K562 (cell line): ENCODE data around the gene CCDC159. TPM values are rescaled to one million over a fixed set of nuclear protein-coding genes. Genes with fewer than 3 reads are reported as not detected.

ENCODE experiments used
- ARID2 ChIP-seq: fragments of 450-650 bp; IDR thresholded peaks from 2 replicates; pipeline ENCODE4 v1.6.1; 2017; ENCODE audit warnings: antibody characterized with exemption, mild to moderate bottlenecking
- ARNT ChIP-seq, 2 experiments: fragments of 450-650 bp; IDR thresholded peaks; 2 replicates each; pipeline ENCODE4 v1.6.1; 2016; ENCODE audit warnings: mild to moderate bottlenecking in 1 of 2
- ATF7 ChIP-seq: fragments of 450-650 bp; IDR thresholded peaks from 2 replicates; pipeline ENCODE4 v1.7.1; 2014; ENCODE audit warnings: mild to moderate bottlenecking, moderate library complexity
- BACH1 ChIP-seq: fragments of 200-800 bp; sonication (Bioruptor generic); IDR thresholded peaks from 2 replicates; pipeline ENCODE4 v1.6.1; 2016; ENCODE audit warnings: missing genetic modification characterization, missing compliant biosample characterization
- CREM ChIP-seq: IDR thresholded peaks from 2 replicates; pipeline ENCODE4 v1.6.1; 2014; ENCODE audit warnings: antibody characterized with exemption, low read depth
- CXXC5 ChIP-seq: fragments of 250-450 bp; sonication (Bioruptor Pico); IDR thresholded peaks from 2 replicates; pipeline ENCODE4 v1.8.0; 2022; ENCODE audit warnings: inconsistent platforms, mild to moderate bottlenecking, moderate library complexity
- FOXA1 ChIP-seq: fragments of 450-650 bp; IDR thresholded peaks from 2 replicates; pipeline ENCODE4 v1.6.1; 2016; ENCODE audit warnings: mild to moderate bottlenecking, borderline replicate concordance
- HMG20B ChIP-seq: fragments of 250-450 bp; sonication (Bioruptor Pico); IDR thresholded peaks from 2 replicates; pipeline ENCODE4 v1.5.0; 2021; ENCODE audit warnings: mild to moderate bottlenecking
- HNRNPK ChIP-seq: fragments of 200-400 bp; formaldehyde crosslinking; IDR thresholded peaks from one replicate; pipeline ENCODE4 v1.6.1; 2018; ENCODE audit warnings: mild to moderate bottlenecking, low read depth, low read length; ENCODE audit not compliant: poor library complexity, severe bottlenecking
- KAT2B ChIP-seq: IDR thresholded peaks from one replicate; pipeline ENCODE4 v1.6.1; 2012; ENCODE audit warnings: low read depth, mild to moderate bottlenecking, control low read depth, inconsistent platforms, low read length, moderate library complexity
- KDM4B ChIP-seq, 2 experiments: fragments of 450-650 bp in 1 of 2; sonication (generic) in 1 of 2; IDR thresholded peaks; 2 replicates each; pipeline ENCODE4 v1.6.1; 2016 to 2017; ENCODE audit warnings: borderline replicate concordance in 2 of 2, antibody characterized with exemption in 1 of 2, low read depth in 1 of 2, mild to moderate bottlenecking in 1 of 2
- NR2C2 ChIP-seq, 2 experiments: fragments of 200-800 bp in 1 of 2; sonication (Bioruptor generic) in 1 of 2; sonication (generic) in 1 of 2; formaldehyde crosslinking in 1 of 2; IDR thresholded peaks; 2 replicates each; pipeline versions ENCODE4 v1.6.1 to v1.8.0; 2016 to 2022; ENCODE audit warnings: mild to moderate bottlenecking in 1 of 2, missing compliant biosample characterization in 1 of 2, missing genetic modification characterization in 1 of 2, missing genetic modification reagents in 1 of 2
- NUFIP1 ChIP-seq: fragments of 450-650 bp; IDR thresholded peaks from 2 replicates; pipeline ENCODE4 v1.6.1; 2018; ENCODE audit not compliant: partially characterized antibody
- RBFOX2 ChIP-seq: fragments of 200-400 bp; formaldehyde crosslinking; IDR thresholded peaks from 2 replicates; pipeline ENCODE4 v1.6.1; 2017; ENCODE audit warnings: low read depth, mild to moderate bottlenecking, low read length, moderate library complexity
- RHOXF2B ChIP-seq: fragments of 250-450 bp; sonication (Bioruptor Pico); conservative IDR thresholded peaks from 2 replicates; pipeline ENCODE4 v1.5.1; 2021
- TRIM24 ChIP-seq, 2 experiments: fragments of 450-650 bp; IDR thresholded peaks; 2 replicates each; pipeline ENCODE4 v1.6.1; 2016
- ZBED1 ChIP-seq: IDR thresholded peaks from 2 replicates; pipeline ENCODE4 v1.6.1; 2014
- ZC3H8 ChIP-seq: fragments of 450-650 bp; IDR thresholded peaks from 2 replicates; pipeline ENCODE4 v1.6.1; 2017
- ZFP36 ChIP-seq: fragments of 150-350 bp; IDR thresholded peaks from 2 replicates; pipeline ENCODE4 v1.6.1; 2018; ENCODE audit warnings: low read length, low read depth; ENCODE audit not compliant: partially characterized antibody
- ZNF274 ChIP-seq: IDR thresholded peaks from 2 replicates; pipeline ENCODE4 v1.6.1; 2011; ENCODE audit warnings: low read depth, mild to moderate bottlenecking, low read length, moderate library complexity, borderline replicate concordance
- ZNF445 ChIP-seq: fragments of 250-450 bp; sonication (Bioruptor Pico); IDR thresholded peaks from 2 replicates; pipeline ENCODE4 v1.4.0; 2020; ENCODE audit warnings: low read depth, mild to moderate bottlenecking, moderate library complexity
- ZNF644 ChIP-seq: fragments of 200-800 bp; sonication (Bioruptor generic); IDR thresholded peaks from 2 replicates; pipeline ENCODE4 v1.6.1; 2016; ENCODE audit warnings: low read depth, missing genetic modification characterization, missing compliant biosample characterization
- ZNF707 ChIP-seq: fragments of 250-450 bp; sonication (Bioruptor Pico); conservative IDR thresholded peaks from 2 replicates; pipeline ENCODE4 v1.8.0; 2022; ENCODE audit warnings: inconsistent platforms, mild to moderate bottlenecking, moderate library complexity
- ZSCAN32 ChIP-seq: fragments of 450-650 bp; formaldehyde crosslinking; IDR thresholded peaks from 2 replicates; pipeline ENCODE4 v1.4.0; 2020; ENCODE audit warnings: mild to moderate bottlenecking, moderate library complexity
- polyA plus RNA-seq, 8 experiments: library from polyadenylated mRNA; depleted of rRNA in 4 of 8; stranded (reverse) in 5 of 8; unstranded in 3 of 8; fragments of >200 nt; fragmentation: Nextera tagmentation in 2 of 8; fragmentation: Illumina TruSeq in 1 of 8; extraction: Ambion mirVana in 2 of 8; extraction: Trizol in 1 of 8; gene quantifications; 2 replicates each; pipeline versions ENCODE4 v1.2.1 to v1.2.3, GENCODE V29; 2011 to 2014; ENCODE audit warnings: inconsistent platforms in 1 of 8, missing spikeins in 1 of 8
- total RNA-seq, 7 experiments: library from RNA; depleted of rRNA in 6 of 7; stranded (reverse); fragments of >200 nt in 6 of 7; fragmentation: Illumina TruSeq in 2 of 7; extraction: Trizol in 2 of 7; gene quantifications; 2 replicates each; pipeline versions ENCODE4 v1.2.1 to v1.2.3, GENCODE V29; 2011 to 2021; ENCODE audit warnings: low replicate concordance in 1 of 7
- TF ChIP-seq, protein P1 (sequence below): fragments of 250-450 bp; sonication (Bioruptor Pico); IDR thresholded peaks from 2 replicates; pipeline ENCODE4 v1.8.0; 2021; ENCODE audit warnings: moderate library complexity, mild to moderate bottlenecking, inconsistent platforms
- TF ChIP-seq, protein P2 (sequence below): fragments of 450-650 bp; IDR thresholded peaks from 2 replicates; pipeline ENCODE4 v1.6.1; 2016; ENCODE audit warnings: missing biosample characterization, missing genetic modification characterization
- TF ChIP-seq, protein P3 (sequence below), 2 experiments: fragments of 450-650 bp in 1 of 2; sonication (generic) in 1 of 2; formaldehyde crosslinking in 1 of 2; IDR thresholded peaks in 1 of 2; conservative IDR thresholded peaks in 1 of 2; 2 replicates each; pipeline versions ENCODE4 v1.6.1 to v1.8.1; 2016 to 2023; ENCODE audit warnings: mild to moderate bottlenecking in 2 of 2, moderate library complexity in 2 of 2, inconsistent platforms in 1 of 2, missing genetic modification reagents in 1 of 2

Gene CCDC159
- total and polyA plus RNA-seq, 9 of the 15 experiments (the other 6 are each of a cell fraction or from before 2014, with no cell fraction given) = 0.68 to 10.1 (median 4.7) TPM

GRCh38 chr19:11324079-11324661, 22.1 kb upstream of the CCDC159 start (continued):
- TF ChIP-seq, protein P1, sequence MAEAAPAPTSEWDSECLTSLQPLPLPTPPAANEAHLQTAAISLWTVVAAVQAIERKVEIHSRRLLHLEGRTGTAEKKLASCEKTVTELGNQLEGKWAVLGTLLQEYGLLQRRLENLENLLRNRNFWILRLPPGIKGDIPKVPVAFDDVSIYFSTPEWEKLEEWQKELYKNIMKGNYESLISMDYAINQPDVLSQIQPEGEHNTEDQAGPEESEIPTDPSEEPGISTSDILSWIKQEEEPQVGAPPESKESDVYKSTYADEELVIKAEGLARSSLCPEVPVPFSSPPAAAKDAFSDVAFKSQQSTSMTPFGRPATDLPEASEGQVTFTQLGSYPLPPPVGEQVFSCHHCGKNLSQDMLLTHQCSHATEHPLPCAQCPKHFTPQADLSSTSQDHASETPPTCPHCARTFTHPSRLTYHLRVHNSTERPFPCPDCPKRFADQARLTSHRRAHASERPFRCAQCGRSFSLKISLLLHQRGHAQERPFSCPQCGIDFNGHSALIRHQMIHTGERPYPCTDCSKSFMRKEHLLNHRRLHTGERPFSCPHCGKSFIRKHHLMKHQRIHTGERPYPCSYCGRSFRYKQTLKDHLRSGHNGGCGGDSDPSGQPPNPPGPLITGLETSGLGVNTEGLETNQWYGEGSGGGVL (CRISPR knock-in tag) = no peak
- TF ChIP-seq ZSCAN32 (CRISPR knock-in tag) = no peak
- no peak for TF ChIP-seq ZNF274
- TF ChIP-seq CXXC5 (CRISPR knock-in tag) = peak; percentile 38; the same call in 1 of the 2 replicates
- TF ChIP-seq TRIM24 (IDR thresholded peaks at IDR 0.05) = 0 out of 4 replicates have a peak, but pooled peaks of 1 of the 2 experiments have one; percentile 33
- no peak for TF ChIP-seq RHOXF2B
- no peak for TF ChIP-seq ARID2
- peak; percentile 95; the same call in 1 of the 2 replicates for TF ChIP-seq ZBED1
- TF ChIP-seq ZC3H8 = no peak
- TF ChIP-seq RBFOX2 = 0 out of 2 replicates have a peak, but pooled peaks have one; percentile 26
- no peak for TF ChIP-seq ZNF644
- TF ChIP-seq, protein P2, sequence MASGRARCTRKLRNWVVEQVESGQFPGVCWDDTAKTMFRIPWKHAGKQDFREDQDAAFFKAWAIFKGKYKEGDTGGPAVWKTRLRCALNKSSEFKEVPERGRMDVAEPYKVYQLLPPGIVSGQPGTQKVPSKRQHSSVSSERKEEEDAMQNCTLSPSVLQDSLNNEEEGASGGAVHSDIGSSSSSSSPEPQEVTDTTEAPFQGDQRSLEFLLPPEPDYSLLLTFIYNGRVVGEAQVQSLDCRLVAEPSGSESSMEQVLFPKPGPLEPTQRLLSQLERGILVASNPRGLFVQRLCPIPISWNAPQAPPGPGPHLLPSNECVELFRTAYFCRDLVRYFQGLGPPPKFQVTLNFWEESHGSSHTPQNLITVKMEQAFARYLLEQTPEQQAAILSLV = peak; percentile 78
- no peak for TF ChIP-seq KAT2B
- TF ChIP-seq BACH1 (tag) = 0 out of 2 replicates have a peak, but pooled peaks have one; percentile 56
- TF ChIP-seq KDM4B (IDR thresholded peaks at IDR 0.05; ENCODE audit: borderline replicate concordance in 2 of 2, low read depth in 1 of 2) = no peak
- no peak for TF ChIP-seq NR2C2 (CRISPR knock-in tag; IDR thresholded peaks at IDR 0.05)
- peak; percentile 68; the same call in 1 of the 2 replicates for TF ChIP-seq NR2C2 (tag; IDR thresholded peaks at IDR 0.05)
- TF ChIP-seq ATF7 = peak; percentile 56
- TF ChIP-seq, protein P3, sequence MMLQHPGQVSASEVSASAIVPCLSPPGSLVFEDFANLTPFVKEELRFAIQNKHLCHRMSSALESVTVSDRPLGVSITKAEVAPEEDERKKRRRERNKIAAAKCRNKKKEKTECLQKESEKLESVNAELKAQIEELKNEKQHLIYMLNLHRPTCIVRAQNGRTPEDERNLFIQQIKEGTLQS (IDR thresholded peaks at IDR 0.05) = peak; percentile 54; the same call in 1 of the 2 replicates
- TF ChIP-seq, protein P3 (CRISPR knock-in tag; conservative IDR thresholded peaks at IDR 0.05) = no peak
- no peak for TF ChIP-seq NUFIP1
- no peak for TF ChIP-seq ZFP36
- TF ChIP-seq HNRNPK = no peak
- TF ChIP-seq CREM = peak; percentile 49; the same call in 1 of the 2 replicates
- TF ChIP-seq ARNT (IDR thresholded peaks at IDR 0.05) = no peak
- TF ChIP-seq ZNF445 (CRISPR knock-in tag) = no peak
- TF ChIP-seq HMG20B (CRISPR knock-in tag) = no peak
- TF ChIP-seq ZNF707 (CRISPR knock-in tag) = no peak
- TF ChIP-seq FOXA1 = no peak
